Astrocyte of the spinal cord (primary cell): Measurements from ENCODE around the gene AP1M2.
A peak's percentile ranks its signal among the peaks of the same experiment; 100 is the strongest.

Experiments used
- DNase-seq: peaks from one replicate; pipeline ENCODE4 v3.0.0; 2011; ENCODE audit warnings: low read depth, low spot score
- H3K4me3 ChIP-seq: 2 replicates; pipeline ENCODE4 v1.5.1; 2011; ENCODE audit warnings: low read depth, mild to moderate bottlenecking, low read length, moderate library complexity
- in situ Hi-C: cut with HindIII; loops from 2 replicates; pipeline ENCODE4 v1.10.0; 2017; ENCODE audit warnings: low sequenced_read_pairs
- TF ChIP-seq, protein P1 (sequence below): IDR thresholded peaks from 2 replicates; pipeline ENCODE4 v1.5.1; 2012; ENCODE audit warnings: low read depth, mild to moderate bottlenecking, low read length, inconsistent platforms

Gene AP1M2

DNA sequence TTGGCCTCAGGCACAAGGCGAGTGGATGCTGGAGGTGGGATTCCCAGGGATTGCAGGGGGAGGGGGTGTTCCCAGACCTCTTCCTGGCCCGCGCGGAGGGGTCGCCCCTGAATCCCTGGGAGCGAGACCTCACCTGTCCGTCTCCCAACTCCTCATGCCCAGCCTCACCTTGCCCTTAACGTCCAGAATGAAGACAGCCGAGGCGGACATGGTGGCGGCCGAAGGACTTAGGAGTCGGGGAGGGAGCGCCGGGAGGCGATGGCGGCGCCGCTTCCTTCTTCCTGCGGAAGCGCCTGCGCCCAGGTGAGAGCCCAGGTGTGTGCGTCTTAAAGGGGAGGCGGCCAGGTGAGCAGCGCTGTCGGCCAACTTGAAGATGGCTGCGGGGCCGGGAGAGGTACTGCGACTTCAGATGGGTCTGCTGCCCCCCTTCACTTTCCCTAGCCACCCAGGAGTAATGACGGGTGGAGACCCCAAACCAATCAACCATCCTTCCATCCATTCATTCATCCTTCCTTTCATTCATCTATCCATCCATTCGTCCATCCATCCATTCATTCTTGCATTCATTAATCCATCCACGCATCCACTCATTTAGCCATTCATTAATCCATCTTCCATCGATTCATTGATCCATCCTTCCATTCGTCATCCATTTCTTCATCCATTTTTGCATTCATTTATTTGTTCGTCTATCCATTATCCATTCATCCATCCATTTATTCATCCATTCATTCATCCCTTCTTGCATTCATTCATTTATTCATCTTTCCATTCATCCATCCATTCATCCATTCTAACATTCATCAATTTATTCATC, at the start of gene AP1M2:
Gene AP1M2, minus strand, starts transcription at position 291 of the 817 bp plus-strand sequence. Its CDS starts 81 bp downstream, at position 210.
- no peak for DNase-seq
- no peak within 1 kb of the TSS for H3K4me3 ChIP-seq
- TF ChIP-seq, protein P1, sequence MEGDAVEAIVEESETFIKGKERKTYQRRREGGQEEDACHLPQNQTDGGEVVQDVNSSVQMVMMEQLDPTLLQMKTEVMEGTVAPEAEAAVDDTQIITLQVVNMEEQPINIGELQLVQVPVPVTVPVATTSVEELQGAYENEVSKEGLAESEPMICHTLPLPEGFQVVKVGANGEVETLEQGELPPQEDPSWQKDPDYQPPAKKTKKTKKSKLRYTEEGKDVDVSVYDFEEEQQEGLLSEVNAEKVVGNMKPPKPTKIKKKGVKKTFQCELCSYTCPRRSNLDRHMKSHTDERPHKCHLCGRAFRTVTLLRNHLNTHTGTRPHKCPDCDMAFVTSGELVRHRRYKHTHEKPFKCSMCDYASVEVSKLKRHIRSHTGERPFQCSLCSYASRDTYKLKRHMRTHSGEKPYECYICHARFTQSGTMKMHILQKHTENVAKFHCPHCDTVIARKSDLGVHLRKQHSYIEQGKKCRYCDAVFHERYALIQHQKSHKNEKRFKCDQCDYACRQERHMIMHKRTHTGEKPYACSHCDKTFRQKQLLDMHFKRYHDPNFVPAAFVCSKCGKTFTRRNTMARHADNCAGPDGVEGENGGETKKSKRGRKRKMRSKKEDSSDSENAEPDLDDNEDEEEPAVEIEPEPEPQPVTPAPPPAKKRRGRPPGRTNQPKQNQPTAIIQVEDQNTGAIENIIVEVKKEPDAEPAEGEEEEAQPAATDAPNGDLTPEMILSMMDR: no peak
- in situ Hi-C loops: no loop called here

DNA sequence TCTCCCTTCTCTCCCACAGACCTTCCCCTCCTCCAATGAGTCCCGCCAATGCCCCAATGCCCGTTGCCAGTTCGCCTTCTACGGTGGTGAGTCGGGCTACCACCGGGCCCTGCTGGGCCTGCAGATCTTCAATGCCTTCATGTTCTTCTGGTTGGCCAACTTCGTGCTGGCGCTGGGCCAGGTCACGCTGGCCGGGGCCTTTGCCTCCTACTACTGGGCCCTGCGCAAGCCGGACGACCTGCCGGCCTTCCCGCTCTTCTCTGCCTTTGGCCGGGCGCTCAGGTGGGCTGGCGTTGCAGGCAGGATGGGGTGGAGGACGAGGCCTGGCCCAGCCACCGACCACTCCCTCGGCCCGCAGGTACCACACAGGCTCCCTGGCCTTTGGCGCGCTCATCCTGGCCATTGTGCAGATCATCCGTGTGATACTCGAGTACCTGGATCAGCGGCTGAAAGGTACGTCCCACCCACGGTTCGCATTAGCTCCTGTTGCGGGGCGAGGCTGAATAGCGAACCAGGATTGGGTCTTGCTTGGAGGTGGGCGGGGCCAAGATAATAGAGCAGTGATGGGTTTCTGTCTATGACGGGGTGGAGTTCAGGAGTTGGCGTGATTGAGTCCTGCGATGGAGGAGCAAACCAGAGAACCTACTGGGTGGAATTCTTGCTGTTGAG, 49.3 kb upstream of the AP1M2 start:
- in situ Hi-C loops: no loop called here
- TF ChIP-seq, protein P1: no peak
- no peak for DNase-seq
- no peak overlapping the region for H3K4me3 ChIP-seq

DNA sequence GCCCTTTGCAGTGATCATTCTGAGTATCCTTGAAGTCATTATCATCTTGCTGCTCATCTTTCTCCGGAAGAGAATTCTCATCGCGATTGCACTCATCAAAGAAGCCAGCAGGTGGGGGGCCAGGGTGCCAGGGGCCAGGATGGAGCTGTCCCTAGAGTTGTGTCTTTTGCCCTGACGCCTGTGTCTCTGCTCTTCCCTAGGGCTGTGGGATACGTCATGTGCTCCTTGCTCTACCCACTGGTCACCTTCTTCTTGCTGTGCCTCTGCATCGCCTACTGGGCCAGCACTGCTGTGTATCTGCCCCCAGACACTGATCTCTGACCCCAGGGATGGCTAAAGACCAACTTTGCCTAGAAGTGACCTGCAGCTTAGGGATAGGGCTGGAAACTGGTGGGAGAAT, 47.9 kb upstream of the AP1M2 start:
- no peak overlapping the region for H3K4me3 ChIP-seq
- in situ Hi-C loops: no loop called here
- TF ChIP-seq, protein P1: no peak
- DNase-seq: no peak

DNA sequence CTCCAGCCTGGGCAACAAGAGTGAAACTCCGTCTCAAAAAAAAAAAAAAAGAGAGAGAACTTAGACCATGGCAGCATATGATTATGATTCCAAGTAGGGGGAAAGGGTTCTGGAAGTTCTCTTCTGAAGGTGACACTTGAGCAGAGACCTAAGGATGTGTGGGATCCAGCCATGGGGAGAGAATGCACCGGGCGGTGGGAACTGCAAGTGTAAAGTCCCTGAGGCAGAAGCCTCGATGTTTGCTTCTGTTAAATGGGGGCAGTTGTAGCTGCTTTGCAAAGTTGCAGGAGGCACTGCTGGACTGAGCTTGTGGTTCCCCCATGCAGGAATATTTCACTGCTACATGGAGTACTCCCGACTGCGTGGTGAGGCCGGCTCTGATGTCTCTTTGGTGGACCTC, 47.3 kb upstream of the AP1M2 start:
- TF ChIP-seq, protein P1: no peak
- no peak overlapping the region for H3K4me3 ChIP-seq
- in situ Hi-C loops: no loop called here
- DNase-seq: no peak

DNA sequence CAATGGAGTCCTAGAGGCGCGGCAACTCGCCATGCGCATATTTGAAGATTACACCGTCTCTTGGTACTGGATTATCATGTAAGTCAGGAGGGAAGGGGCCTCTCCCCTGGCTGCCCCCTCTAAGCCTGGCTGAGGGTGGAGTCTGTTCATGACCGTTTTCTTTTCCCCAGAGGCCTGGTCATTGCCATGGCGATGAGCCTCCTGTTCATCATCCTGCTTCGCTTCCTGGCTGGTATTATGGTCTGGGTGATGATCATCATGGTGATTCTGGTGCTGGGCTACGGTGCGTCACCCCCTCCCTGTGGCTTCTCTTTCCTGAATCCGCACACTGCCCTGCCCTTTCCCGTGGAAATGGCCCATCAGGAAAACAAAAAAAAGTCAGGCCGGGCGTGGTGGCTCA, 44.8 kb upstream of the AP1M2 start:
- no peak for DNase-seq
- no peak overlapping the region for H3K4me3 ChIP-seq
- TF ChIP-seq, protein P1: no peak
- in situ Hi-C loops: no loop called here

DNA sequence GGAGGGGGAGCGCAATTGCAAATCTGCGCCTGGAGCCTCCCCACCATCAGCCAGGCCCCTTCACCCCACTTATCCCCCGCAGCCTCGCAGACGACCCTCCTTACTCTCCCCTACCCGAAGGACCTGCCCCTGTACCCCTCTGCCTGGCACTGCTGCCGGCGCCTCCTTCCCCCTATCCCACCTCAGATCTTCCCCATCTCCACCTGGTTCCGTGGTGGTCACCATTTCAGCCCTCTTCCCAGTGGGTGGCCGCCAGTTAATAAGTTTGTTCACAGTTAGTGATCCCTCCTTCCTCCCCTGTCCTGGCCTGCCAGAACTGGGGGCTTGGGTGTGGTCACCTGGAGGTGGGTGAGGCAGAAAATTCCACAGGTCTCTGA, 38.6 kb upstream of the AP1M2 start:
- DNase-seq: no peak
- H3K4me3 ChIP-seq: peak overlapping the region; percentile 47
- in situ Hi-C loops: no loop called here
- TF ChIP-seq, protein P1: no peak
